HepG2 (cell line): Measurements from ENCODE around the gene DUSP2.

Source experiments
- ZNF7 ChIP-seq: IDR thresholded peaks from 2 replicates; pipeline ENCODE4 v1.6.1; 2016; ENCODE audit warnings: missing biosample characterization, missing genetic modification reagents
- TF ChIP-seq, protein P1 (sequence below): sonication (generic); formaldehyde crosslinking; IDR thresholded peaks from 2 replicates; pipeline ENCODE4 v1.5.0; 2020; ENCODE audit warnings: mild to moderate bottlenecking, missing genetic modification reagents, moderate library complexity

DNA sequence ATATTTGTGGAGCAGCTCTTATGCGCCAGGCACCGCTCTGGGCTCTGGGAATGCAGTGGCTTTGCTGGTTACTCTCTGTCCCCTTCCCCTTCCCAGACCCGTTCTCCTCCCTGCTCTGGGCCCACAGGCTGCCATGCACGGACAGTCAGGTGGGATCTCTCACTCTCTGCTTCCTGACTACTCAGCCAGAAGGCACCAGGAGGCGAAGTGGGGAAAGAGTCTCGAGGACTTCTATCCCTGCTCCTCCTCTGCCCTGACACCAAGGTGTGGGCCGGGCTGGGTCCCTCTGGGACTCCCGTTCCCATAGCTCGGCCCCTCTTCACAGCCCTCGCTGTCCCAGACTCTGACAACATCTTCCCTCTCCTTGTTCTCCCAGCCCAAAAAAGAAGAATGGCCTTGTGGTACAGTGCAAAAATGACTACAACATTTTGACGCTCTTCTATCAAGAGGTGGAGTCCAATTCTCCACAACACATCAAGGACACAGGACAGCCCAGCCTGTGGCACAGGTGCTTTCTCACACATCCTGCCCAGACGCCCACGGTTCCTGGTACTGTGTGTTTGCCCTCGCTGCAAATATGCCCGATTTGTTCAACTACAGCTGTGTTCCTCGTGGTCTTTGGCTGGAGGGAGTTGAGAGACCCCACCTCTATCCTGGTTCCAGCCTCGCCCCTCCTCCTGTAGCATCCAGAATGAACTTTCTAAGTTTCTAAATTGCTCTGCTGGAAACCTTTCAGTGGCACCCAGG is 14.0 kb upstream of the DUSP2 start:
- TF ChIP-seq, protein P1, sequence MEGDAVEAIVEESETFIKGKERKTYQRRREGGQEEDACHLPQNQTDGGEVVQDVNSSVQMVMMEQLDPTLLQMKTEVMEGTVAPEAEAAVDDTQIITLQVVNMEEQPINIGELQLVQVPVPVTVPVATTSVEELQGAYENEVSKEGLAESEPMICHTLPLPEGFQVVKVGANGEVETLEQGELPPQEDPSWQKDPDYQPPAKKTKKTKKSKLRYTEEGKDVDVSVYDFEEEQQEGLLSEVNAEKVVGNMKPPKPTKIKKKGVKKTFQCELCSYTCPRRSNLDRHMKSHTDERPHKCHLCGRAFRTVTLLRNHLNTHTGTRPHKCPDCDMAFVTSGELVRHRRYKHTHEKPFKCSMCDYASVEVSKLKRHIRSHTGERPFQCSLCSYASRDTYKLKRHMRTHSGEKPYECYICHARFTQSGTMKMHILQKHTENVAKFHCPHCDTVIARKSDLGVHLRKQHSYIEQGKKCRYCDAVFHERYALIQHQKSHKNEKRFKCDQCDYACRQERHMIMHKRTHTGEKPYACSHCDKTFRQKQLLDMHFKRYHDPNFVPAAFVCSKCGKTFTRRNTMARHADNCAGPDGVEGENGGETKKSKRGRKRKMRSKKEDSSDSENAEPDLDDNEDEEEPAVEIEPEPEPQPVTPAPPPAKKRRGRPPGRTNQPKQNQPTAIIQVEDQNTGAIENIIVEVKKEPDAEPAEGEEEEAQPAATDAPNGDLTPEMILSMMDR (CRISPR knock-in tag) = no peak
- no peak for TF ChIP-seq ZNF7 (CRISPR knock-in tag)
